Measurements from ENCODE around the gene YTHDC2.

YTHDC2 gene

DNA sequence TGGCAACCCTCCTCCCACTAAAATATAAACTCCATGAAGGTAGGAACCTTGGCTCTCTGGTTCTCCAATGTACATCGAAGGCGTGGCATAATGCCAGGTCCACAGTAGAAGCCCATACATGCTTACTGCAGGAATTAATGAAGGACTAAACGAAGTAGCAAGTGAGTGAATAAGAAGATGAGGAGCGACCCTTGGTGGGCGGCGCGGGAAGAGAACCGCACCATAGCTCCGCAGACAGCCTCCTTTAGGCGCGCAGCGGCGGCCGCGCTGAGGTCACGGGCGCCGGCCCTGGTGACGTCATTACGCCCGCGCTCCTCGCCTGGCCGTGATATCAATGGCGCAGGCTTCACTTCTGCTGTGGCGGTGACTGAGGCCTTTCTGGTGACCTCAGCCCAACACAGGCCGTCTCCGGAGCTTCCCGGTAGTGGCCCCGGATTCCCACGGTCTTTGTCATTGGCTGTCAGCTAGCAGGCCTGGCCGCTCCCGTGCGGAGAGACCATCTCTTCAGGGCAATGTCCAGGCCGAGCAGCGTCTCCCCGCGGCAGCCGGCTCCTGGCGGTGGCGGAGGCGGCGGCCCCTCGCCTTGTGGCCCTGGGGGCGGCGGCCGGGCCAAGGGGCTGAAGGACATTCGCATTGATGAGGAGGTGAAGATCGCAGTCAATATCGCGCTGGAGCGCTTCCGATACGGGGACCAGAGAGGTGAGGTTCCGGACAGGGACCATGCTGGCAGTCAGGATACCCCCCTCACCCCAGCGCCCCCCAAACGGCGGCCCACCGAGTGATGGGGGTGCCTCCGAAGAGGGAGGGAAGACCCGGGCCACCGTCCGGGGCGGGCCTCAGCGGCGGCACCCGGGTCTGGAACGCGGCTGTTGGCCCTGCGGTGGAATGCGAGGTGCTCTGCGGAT is at the start of gene YTHDC2:
TSS of gene YTHDC2 (plus strand) at position 311 of the 905 bp plus-strand sequence. CDS start at position 513, 202 bp downstream.
- DNase-seq, result peak; percentile 97 to 99 (median 98)

DNA sequence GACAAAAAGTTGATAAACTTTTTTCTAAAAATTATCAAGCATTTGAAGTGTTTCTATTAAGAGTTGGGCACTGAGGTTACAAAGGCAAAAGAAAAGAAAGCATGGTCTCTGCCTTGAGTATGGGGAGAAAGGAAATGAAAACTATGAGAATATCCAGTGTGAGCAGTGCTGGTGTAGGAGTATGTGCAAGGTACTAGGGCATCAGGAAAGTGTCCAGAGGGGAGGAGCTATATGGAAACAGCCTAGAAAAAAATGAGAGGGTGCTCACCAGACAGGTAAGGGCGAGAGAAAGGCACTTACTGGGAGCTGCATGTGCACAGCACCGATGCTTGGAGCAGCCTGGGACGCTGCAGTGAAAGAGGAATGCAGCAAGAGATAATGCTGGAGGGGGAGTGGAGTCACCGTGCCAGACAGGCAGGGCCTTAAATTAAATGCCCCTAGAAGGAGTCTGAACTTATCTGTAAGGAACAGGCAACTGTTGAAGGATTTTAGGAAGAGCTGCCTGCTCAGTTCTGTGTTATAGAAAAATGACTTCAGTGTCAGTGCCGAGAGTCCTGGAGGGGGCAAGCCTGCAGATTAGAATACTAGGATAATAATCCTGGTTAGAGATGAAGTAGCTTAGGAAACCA is 39.3 kb upstream of the YTHDC2 start:
- DNase-seq, result no peak

DNA sequence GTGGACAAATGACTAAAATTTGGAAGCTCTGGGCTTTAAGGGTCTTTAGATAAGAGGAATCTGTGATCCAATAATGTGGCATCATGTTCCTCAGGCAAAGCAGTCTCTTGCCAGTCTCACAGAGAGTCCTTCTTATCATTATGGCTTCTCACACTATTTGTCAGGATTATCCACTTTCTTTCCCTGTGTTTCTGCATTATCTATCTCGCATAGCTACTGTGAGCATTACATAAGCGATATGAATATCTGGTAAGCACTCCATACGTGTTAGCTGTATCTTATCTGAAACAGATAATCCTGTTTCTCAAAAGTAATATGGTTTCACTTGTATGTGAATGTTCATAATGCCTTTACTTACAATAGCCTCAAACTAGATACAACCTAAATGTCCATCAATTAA is 34.8 kb upstream of the YTHDC2 start:
- DNase-seq, result no peak

DNA sequence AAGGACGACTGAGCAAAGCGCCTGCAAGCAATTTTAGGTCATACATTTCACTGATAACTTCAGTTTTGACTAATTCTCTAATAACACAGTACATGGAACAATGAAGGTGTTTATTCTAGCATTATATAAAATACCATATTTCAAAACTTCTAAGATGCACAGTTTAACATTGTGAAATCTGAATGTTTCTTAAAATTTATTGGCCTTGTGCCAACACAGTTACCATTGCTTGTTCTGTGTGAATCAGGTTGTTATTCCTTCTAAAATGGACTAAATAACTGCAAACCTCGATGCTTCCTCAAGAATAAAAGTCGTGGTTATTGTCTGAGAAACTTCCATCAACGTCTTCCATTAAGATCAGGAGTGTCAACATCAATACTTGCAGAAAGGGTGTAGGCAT is 33.3 kb upstream of the YTHDC2 start:
- no peak for DNase-seq

DNA sequence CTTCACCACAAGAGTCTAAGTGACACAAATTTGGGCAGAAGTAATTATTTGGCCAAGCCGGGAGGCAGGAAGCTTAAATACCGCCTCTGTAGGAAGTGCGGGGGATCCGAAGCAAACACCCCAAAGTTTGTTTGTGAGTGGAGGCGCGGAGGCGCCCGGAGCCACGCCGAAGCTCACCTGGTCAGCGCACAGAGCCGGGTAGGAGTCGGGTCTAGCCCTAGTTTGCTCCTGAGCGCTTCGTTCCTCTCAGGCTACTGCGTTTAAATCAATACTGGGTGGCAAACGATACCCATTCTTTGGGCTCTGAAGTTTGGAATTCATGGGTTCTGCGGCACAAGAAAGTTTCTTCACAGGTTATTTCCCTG is 26.1 kb upstream of the YTHDC2 start:
- peak; percentile 6 to 25 (median 20) for DNase-seq

DNA sequence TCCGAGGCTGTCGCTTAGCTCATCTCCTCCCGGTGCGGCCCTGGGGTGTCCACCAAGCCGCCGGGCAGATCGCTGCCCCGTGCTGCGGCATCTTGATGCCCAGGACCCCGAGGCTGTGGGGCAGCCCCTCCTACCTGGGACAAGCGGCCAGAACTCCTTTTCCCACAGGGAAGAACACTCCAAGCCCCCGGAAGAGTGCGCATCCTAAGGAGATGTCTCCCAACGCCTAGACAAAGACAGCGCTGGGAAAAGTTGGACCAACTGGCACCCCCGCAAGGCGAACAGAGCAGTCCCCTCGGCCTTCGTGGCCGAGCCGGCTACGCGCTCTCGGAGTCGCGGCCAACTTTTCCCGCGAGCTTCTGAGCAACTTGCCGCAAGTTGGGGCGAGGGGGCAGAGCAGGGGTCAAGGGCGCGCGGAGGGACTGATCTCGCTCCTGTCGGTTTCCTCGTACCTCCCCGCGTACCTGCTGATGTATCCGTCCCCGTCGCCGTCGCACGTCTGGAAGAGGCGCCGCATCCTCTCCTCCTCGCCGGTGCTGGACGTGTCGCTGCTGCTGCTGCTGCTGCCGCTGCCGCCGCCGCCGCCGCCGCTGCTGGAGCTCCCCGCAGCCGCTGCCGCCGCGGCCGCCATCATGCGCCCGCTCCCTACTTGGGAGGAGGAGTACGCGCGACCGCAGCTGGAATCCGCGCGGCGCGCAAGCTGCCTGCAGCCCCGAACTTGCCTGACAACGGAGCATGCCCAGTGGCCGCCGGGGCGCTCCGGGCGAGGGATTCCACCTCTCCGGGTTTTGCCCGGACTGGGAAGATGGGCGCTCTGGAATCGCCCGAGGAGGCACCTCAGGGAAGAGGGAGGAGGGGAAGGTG is 25.5 kb upstream of the YTHDC2 start, which contains the start of gene MCC:
TSS of gene MCC (minus strand) at position 673 of the 864 bp plus-strand sequence.
- peak; percentile 45 to 66 (median 52) for DNase-seq

DNA sequence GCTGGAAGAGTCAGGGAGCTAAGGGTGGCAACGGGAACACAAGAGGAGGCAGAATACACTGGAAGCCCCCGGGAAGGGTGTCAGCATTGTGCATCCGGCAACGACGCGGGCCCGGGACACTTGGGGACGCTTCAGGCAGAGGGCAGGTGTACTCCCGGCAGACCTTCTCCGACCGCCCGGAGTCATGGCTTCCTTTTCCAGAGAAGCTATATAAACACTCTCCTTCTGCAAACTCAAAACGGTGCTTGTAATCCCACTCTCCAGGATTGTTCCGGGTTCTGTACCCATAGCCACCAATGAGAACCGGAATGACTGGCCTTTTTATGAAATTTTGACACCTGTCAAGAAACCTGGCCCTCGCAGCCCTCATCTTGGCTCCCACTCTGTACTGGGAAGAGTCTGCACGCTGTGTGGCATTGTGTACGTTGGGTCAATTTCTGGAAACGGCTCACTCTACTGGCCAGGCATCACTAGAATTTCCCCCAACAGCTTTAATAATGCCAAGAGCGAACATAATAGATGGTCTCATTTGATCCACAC is 24.8 kb upstream of the YTHDC2 start:
- no peak for DNase-seq

DNA sequence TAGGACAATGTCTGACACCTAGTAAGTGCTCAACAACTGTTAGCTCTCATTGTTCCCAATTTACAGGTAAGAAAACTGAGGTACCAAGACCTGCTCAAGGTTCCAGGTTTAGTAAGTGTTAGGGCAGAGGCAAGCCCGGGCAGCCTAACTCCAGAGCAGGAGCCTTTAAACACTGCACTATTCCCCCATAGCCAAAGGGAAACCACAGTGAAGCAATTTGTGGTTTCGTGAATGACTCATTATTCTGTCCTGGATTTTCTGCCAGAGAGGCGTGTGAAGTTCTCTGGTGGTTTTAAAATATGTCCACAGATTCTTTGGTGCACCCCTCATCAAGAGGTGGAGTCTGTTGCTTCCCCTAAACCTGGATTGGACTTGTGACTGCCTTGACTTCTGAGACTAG is 24.2 kb upstream of the YTHDC2 start:
- peak; percentile 78 to 91 (median 90) for DNase-seq

DNA sequence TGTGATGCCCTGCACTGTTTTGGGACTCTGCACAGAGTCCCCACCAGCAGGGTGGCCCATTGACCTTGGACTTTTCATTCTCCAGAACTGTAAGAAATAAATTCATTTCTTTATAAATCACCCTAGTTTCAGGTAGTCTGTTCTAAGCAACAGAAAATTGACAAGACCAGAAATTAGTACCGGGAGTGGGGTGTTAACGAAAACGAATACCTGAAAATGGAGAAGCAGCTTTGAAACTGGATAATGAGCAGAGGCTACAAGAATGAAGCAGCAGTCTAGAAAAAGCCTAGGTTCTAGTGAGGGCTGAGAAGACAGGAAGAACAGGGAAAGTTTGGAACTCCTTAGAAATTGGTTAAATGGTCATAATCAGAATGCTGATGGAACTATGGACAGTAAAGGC is 23.2 kb upstream of the YTHDC2 start:
- DNase-seq, result no peak

DNA sequence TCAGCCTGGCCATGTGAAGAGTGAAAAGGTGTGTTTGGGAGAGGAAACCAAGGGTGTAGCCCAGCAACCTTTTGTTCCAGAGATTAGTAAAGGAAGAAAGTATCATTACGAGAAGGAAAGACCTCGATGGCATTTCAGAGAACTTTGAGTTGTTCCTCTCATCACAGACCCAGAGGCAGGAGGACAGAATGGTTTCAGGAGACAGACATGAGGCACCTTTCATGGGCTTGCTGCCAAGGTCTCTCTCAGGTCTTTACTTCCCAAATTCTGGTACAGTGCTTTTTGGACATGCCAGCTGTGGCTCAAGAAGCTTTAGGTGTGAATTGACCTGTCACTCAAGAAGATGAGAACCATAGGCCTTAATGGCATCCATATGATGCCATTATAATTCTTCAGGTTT is 22.5 kb upstream of the YTHDC2 start:
- DNase-seq, result no peak

DNA sequence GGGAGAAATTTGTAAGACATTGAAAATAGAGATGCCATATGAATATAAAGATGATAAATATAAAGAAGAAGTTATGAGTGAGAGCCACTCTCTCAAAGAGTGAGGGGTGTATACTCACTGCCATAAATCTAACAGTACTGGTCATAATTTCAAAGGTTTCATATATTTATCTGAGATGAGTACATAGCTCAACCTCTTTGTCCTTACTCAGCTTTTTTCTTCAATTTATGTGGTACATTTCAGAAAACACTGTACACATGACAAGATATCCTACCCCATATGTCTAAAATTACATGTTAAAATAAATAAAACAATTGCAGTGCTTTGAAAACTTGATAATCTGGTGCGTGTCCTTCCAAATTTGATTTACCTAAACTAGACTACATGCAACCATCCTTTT is 20.0 kb upstream of the YTHDC2 start:
- DNase-seq, result no peak

DNA sequence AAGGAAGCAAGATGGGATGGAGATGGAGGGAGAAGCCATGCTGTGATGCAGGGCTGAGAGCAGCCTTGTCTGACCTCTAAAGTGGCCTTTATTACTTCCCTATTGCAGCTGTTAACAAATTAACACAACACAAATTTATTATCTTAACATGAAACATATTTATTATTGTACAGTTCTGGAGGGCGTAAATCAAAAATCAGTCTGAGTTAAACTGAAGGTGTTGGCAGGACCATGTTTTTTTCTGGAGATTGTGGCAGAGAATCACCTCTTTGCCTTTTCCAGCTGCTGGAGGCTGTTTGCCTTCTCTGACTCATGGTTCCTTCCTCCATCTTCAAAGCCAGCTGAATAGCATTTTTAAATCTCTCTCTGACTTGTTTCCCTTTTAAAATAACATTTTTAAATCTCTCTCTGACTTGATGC is 18.1 kb upstream of the YTHDC2 start:
- peak in 1 of 3 donors; percentile 30 for DNase-seq

DNA sequence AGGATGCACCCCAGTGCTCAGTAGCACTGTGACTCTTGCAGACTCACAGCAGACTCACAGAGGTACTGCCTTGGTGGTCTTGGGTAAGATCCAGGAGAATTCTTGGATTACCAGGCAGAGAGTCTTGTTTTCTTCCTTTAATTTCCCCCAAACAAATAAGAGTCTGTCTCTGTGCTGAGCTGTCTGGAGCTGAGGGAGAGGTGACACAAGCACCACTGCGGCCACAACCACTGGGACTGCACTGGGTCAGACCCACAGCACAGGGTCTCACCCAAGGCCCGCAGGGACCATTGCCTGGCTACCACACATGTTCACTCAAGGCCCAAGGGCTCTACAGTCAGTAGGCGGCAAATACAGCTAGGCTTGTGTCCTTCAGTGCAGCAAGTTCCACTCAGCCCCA is 11.4 kb upstream of the YTHDC2 start:
- DNase-seq, result no peak

DNA sequence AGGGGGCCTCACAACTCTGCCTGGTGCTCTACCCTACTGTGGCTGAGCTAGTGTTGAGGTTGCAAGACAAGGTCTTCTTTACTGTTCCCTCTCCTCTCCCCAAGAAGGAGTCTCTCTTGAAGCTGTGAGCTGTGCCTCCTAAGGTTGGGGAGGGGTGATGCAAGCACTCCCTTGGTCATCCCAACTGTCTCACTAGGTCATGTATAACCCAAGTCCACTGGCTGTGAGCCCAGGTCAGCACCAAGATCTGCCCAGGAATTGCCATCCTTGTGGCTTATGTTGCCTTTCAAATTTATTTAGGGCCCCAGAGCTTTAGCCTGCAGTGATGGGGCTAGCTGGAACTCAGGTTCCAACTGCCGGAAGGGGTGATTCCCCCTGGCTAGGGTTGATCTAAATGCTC is 10.3 kb upstream of the YTHDC2 start:
- DNase-seq, result no peak

DNA sequence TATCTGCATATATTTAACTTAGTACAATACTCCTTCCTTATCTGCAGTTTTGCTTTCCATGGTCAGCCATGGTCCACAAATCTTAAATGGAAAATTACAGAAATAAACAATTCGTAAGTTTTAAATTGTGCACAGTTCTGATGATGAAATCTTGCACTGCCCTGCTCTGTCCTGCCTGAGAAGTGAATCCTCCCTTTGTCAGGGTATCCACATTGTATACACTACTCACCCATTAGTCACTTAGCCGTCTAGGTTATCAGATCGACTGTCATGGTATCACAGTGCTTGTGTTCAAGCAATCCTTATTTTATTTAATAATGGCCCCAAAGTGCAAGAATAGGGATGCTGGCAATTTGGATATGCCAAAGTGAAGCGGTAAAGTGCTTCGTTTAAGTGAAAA is 8.3 kb upstream of the YTHDC2 start:
- no peak for DNase-seq

DNA sequence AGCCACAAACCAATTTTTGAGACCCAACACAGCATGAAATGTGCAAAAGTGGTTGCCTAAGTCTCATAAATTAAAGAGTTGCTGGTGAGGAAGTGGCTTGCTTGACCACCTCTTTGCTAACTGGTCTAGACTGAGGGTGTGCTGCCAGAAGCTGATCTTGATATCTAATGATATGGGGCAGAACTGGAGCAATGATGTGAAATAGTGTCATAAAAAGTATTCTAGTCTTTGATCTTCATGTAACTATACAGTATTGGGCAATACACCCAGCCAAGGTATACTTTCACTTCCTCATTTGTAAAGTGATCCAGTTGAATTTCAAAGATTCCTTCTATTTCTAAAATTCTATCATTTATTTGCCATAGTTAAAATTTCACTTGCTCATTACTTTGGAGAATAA is 5.9 kb upstream of the YTHDC2 start:
- DNase-seq, result no peak

DNA sequence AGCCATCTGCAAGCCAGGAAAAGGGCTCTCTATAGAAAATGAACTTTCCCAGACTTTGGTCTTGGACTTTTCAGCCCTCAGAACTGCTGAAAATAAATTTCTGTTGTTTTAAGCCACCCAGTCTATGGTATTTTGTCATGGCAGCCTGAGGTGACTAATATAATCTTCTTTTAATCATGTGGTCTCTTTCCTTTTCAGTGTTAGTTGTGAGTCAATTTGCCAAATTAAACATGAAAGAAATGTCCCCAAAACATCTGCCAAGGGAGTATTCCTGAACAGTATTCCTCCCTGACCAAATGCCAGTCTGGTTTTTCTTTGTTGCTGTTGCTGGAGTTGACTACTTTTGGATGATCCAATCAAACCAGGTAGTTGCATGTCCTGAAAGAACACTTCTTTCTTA is 4.7 kb upstream of the YTHDC2 start:
- DNase-seq, result peak in 2 of 3 donors; percentile 25 to 27

DNA sequence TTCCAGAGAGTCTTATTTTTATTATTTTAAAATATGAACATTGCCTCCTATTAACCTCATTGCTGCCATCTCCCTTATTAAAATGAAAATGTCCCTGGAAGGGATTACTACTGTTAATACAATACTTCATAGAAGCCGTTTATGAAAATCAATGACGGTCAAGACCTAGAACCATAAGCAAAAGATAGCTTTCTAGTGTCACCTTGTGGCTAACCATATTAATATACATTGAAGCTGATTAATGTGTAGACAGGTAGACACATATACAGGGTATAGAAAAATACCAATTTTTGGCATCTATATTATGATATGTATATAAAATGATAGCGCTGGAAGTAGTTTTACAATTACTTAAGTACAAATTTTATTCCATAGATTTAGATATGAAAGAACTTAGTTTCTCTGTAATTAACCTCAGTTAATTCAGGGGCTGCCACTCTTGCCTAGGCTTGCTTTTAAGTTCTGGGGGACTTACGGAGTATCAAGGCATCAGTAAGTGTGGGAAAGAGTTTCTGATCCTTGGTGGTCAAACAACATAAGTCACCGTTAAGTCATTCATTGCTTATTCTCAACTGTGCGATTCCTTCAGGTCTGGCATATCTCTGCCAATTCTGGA is 2.5 kb upstream of the YTHDC2 start:
- DNase-seq, result peak; percentile 46 to 75 (median 63)

DNA sequence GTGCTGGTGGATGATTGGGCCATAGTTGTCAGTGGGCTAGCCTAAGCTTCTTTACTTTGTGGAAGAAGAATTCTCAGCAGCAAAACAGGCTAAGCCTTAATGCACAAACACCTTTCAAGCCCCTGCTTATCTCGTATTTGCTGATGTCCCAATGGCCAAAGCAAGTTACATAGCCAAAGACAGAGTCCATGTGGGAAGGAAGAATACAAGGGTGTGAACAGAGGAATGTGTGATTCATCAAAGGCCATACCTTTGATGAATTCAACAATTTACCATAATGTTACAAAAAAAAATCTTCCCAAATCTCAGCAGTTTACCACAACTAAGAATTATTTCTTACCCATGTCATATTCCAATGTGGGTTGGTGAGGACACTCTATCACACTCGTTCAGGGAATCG is 1.2 kb upstream of the YTHDC2 start:
- no peak for DNase-seq

DNA sequence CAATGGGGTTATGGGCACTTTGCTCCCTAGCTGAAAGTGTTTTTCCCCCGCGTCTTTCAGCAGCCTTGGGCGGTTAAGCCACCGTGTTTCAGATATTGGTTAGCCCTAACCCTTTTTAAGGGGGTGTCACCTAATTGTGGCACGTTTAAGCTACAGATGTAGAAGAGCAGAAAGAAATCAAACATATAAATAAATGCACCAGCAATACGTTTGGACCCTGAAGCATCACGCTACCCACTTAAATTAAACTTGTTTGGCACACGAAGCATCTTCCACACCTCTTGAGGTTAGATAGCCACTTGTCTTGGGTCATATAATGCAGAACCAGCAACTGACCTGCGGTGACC is 768 bp downstream of the YTHDC2 start:
- peak in 1 of 3 donors; percentile 24 for DNase-seq

DNA sequence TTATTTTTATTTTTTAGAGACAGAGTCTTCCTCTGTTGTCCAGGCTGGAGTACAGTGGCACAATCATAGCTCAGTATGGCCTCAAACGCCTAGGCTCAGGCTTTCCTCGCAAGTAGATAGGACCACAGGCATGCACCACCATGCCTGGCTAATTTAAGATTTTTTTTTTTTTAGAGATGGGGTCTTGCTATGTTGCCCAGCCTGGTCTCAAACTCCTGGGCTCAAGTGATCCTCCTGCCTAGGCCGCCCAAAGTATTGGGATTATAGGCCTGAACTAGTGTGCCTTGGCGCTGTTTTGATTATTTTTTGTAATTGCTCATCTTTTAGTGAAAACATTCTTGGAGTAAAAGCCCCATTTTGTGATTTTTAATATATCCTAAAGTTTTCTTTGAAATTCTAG is 5.4 kb downstream of the YTHDC2 start:
- DNase-seq, result no peak

DNA sequence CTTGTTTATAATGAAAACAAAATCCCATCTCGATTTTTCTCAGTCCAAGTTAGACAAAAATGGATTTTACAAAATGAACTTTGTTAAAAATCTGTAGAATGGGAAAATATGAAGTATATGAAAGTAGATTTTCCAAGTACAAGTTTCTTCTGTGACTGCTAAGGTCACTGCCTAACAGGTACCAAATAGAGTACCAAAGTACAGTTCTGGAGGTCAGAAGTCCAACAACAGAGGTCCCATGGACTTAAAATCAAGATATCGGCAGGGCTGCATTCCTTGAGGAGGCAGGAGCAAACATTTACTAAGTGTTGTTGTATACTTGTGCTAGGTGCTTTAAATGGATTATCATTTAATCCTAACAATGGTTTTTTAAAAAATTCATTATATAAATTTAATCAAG is 5.9 kb downstream of the YTHDC2 start:
- no peak for DNase-seq

DNA sequence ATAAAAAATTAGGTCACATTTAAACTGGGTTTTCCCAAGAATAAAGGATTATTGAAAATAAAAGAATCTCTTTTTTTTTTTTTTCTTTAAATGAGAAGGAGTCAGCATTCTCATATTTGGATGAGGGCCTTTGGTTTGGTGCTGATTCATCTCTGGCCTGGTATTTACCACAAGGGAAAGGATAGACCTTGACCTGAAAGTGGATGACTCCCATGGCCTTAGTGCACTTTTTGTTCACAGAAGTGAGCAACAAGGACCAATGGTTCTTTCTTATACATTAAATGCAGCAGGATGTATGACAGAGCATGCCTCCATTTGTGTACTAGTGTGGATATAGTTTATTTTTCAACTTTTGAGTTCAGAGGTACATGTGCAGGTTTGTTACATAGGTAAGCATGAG is 6.9 kb downstream of the YTHDC2 start:
- DNase-seq, result no peak
